OCI-LY3 (cell line): ENCODE measurements around the gene PHF19.

Experiments
- CTCF ChIP-seq: fragments of 200-600, 300-600 bp; sonication (generic); IDR thresholded peaks from 2 replicates; pipeline ENCODE4 v1.5.1; 2014; ENCODE audit warnings: antibody characterized with exemption, low read length, low read depth
- EZH2phosphoT487 ChIP-seq: fragments of 200-600 bp; shearing (Covaris generic); IDR thresholded peaks from 2 replicates; pipeline ENCODE4 v1.6.1; 2018; ENCODE audit warnings: antibody characterized with exemption, mixed run types, low read depth

GRCh38 chr9:120920806-120921178 lies 43.8 kb upstream of the PHF19 start:
- no peak for TF ChIP-seq CTCF
- TF ChIP-seq EZH2phosphoT487, result no peak
